NCI-H2196 treated with DMSO at 0.1 percent for 48 hours (cell line): ENCODE data around the gene ADRA1B.
"Not testable (repeated sequence)": the region's sequence is repeated elsewhere in the genome, so short reads cannot be mapped to it uniquely, and the experiment has no call there.

Source experiments
- DNase-seq: peaks from one replicate; lab custom pipeline; 2025; ENCODE audit not compliant: unreplicated experiment; lab: John Stamatoyannopoulos, UW

Gene ADRA1B

DNA sequence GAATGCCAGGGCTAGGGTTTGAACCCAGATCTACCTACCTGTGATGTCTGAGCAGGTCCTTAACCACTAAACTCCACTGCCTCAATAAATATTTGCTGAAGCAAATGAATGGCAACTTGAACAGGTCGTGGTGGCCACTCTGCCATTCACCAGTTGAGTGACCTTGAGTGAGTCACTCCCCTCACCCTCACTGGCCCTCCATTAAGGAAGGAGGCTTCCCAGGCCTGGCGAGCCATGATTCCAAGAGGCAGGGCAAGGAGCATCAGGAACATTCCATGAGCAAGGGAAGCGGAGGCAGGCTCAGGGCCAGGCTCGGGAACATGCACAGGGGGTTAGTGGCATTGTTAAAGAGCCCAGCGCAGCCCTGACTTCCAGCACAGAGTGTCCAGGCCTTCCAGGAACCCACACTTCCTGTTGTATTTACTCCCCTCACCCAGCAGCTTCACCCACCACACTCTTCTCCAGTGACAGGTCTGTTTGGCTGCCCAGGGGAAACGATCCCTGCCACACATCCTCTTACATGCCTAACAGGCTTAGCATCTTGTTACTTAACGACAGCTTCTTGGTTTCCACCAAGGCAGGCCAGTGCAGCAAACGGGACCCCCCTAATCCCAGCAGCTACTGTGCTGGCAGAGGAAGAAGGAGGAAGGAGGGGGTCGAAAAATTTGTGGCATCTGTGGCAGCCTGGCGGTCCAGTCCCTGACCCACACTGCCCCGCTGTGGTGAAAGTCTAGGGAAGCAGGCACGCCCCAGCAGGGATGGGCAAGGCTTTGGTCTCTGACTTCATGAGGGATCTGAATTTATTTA lies 49.0 kb downstream of the ADRA1B start:
- DNase-seq = no peak

DNA sequence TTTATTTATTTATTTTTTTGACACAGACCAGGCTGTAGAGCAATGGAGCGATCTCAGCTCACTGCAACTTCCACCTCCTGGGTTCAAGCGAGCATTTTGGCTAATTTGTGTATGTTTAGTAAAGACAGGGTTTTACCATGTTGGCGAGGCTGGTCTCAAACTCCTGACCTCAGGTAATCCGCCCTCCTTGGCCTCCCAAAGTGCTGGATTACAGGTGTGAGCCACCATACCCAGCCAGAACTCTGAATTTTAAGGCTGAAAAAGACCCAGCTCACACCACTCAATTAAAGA lies 49.5 kb downstream of the ADRA1B start:
- not testable (repeated sequence) for DNase-seq

DNA sequence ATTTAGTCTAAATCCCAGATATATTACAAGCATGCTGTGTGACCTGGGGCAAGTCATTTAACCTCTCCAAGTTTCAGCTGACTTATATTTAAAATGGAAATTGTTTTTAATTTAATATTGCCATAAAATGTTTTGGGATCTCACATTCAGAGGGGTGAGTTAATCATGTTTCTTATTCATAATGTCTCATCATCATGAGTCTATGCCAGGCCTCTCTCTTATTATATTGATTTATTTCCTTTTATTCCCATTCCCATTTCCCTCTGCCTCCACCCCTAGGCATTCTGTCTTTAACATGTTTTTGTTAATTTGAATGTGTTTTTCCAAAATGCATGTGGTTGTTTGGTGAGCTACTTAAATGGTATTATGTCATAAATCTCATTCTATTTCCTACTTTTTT lies 53.7 kb downstream of the ADRA1B start:
- DNase-seq = no peak

DNA sequence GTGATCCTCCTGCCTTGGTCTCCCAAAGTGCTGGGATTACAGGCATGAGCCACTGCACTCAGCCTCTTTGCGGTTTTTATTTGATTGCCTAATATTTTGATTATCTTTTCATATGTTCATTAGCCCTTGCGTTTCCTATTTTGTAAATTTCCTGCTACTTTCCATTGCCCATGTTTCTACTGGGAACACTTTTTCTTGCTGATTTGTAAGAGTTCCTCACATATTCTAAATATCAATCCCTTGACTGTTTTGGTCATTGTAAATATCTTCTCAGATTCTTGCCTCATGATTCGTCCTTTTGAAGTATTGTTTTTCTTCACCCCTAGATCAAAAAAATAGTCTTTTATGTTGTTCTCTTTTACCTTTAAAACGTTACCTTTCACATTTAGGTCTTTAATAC lies 54.8 kb downstream of the ADRA1B start:
- no peak for DNase-seq

DNA sequence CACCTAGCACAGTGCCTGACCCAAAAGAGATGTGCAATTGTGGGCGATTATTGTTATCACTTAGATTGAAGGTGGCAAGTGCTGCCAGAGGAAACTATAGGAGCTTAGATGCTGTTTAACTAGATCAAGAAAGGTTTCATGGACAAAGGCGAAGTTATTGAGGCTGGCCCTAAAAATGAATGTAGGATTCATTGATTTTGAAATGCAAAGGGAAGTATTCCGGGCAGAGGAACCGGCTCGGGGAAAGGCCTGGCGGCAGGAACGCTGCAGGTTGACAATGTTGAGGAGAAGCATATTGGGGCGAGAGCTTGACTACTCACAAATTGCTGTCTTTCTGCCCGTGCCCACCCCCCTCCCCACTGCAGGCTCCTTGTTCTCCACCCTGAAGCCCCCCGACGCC lies 55.2 kb downstream of the ADRA1B start:
- no peak for DNase-seq

DNA sequence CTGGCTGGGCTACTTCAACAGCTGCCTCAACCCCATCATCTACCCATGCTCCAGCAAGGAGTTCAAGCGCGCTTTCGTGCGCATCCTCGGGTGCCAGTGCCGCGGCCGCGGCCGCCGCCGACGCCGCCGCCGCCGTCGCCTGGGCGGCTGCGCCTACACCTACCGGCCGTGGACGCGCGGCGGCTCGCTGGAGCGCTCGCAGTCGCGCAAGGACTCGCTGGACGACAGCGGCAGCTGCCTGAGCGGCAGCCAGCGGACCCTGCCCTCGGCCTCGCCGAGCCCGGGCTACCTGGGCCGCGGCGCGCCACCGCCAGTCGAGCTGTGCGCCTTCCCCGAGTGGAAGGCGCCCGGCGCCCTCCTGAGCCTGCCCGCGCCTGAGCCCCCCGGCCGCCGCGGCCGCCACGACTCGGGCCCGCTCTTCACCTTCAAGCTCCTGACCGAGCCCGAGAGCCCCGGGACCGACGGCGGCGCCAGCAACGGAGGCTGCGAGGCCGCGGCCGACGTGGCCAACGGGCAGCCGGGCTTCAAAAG lies 55.7 kb downstream of the ADRA1B start:
- DNase-seq = no peak

DNA sequence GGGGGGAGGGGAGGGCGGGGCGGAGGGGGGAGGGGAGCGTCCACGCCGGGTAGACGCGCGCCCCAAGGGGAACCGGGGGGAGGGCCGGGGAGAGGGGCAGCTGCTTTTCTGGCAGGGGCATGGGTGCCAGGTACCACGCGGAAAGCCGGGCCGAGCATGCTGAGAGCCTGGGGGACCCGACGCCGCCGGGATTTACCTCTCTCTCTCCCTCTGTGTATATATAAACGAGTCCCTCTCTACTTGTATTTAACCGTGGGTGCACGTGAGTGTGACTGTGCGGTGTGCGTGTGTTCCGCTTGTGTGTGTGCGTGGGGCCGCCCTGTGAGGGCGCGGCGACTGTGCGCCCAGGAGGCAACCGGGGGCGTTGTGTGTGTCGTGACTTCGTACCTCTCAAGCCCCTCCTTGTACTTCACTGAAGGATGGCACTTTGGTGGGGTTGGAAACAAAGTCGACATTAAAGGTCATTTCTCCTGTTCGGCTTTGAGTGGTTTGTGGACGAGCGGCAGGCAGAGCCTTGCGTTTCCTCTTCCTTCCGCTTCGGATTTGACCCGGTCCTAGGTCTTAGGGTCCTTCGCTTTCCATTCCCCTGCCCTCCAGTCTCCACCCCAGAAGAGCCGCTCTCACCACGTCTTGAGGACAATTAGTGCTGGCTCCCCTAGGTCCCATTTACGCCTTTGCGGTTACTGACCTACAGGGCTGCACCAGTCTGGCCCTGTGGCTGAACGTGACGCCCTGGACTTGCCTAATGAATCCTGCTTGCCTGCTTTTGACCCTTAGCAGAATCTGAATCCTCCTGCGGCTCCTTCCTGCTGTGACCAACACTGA lies 56.5 kb downstream of the ADRA1B start:
- DNase-seq = no peak

DNA sequence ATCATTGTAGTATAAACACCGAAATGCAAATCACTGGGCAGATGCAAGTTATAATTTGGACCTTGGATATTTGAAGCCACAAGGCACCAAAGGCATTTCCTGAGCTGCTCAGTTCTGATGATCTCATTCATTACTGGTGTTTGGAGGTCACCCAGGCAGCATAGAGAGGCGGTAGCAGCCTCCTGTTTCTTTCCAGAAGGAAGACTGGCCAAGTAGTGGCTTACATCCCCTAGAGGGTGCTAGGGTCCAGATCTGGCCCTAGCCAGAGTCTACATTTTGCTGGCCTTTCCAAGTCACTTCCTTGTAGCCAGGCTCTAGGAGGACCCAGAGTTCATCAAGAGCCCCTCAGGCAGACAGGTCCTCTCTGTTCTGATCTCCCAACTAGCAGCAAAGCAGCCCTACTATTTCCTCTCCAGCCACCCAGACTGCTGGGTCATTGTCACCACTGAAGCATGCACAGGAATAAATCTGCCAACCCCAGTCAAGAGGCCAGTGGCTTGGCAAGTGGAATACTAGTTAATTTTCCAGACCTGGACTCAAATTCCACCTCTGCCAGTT lies 59.3 kb downstream of the ADRA1B start:
- no peak for DNase-seq

DNA sequence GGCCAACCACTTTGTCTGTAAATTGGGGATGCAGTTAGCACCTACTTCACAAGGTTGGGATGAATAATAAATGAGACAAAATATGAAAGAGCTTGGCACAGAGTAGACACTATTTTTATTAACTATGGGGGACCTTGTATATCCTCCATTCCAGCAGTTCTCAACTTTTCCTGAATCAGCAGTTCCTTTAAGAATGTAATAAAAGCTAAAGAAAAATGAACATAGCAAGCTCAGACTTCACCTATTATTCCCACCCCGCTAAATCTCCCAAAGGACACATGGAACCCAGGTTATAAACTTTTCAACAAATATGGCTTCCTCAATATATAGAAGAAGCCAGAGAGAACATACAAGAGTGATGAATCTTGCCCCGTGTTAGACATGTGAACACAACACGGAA lies 60.6 kb downstream of the ADRA1B start:
- no peak for DNase-seq

DNA sequence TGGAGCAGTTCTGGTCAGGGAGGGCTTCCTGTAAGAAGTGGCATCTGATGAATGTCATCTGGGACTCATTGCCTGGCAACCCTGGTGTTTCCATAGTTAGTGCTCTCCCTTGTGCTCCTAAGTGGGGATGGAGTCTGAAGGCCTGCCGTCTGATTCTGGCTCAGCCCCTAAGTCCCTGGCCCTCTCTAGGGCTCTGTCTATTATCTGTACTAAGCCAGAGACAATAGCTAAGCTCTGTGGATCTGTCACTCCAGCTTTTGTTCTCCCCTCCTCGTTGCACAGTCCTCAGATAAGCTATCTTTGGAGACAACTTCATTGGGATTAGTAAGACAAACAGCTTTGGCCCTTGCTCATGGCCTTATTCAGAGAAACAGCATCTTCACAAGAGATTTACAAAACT lies 62.1 kb downstream of the ADRA1B start:
- DNase-seq = no peak

DNA sequence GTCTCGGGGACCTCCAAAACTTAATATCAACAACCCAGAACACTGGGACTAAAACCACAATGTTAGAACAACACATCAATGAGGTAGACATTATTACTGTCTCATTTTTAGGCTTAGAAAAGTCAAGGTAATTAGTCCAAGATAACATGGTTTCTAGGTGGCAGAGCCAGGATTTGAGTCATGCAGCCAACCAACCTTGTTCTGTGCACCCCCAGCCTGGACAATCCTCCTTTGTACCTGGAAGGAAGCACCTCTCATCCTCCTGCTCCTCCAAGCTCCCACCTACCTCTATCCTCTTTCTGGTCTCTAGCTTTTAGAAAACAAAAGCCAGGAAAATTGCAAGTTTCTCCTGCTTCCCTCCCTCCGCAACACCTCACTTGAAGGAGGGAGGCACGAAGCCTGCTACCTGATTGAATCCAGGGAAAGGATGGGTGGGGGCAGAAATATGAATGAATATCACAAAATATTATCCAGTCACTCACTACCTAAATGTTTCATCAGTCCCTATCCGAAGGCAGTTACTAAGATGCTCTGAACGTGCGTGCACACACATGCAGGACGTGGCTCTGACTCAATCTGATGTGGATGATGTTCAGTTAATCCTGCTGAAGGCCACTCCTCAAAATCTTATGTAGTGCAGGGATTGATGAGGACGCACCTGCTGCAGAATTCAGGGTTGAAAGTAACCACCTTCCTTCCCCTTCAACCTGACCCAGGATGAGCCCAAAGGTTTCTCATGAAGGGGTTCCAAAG lies 66.3 kb downstream of the ADRA1B start:
- no peak for DNase-seq

DNA sequence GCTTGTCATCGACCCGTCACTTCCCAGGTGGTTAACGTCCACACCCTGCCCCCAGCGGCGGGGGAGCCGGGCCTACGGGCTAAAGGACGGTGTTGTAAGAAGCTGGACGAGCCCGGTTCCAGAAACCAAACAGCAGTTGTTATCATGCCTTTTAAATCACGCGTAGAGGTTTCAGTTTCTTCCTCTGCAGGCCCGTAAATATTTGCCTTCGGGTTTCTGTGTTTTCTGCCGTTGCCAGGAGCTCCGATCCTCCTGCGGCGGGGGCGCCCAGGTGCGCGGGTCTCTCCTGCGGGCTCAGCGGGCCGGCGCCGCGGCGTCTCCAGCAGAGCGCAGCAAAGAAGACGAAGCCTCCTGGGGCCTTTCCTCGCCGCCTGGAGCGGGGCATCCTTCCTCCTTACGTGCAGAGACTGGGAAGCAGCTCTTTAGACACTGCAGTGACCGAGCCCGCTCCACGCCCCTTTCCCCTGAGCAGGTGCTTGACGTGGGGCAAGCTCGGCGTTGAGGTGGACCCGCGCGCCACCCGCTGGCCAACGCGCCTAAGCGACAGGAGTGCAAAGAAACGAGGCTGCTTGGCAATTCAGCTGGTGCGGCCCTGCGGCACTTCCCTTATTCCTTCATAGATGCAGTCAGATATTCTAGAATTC lies 70.9 kb downstream of the ADRA1B start:
- DNase-seq = peak; percentile 82

DNA sequence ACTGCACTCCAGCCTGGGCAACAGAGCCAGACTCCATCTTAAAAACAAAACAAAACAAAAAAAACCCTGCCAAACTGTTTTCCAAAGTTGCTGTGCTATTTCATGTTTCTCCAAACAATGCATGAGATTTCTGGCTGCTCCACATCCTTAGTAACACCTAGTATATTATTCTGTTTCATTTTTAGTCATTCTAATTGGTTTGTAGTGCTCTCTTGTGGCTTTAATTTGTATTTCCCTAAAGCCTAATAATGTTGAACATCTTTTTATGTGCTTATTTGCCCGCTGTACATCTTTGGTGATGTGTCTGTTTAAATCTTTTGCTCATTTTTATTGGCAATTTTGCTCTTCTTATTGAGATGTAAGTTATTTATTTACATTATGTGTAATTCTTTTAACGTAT lies 74.2 kb downstream of the ADRA1B start:
- DNase-seq = no peak

DNA sequence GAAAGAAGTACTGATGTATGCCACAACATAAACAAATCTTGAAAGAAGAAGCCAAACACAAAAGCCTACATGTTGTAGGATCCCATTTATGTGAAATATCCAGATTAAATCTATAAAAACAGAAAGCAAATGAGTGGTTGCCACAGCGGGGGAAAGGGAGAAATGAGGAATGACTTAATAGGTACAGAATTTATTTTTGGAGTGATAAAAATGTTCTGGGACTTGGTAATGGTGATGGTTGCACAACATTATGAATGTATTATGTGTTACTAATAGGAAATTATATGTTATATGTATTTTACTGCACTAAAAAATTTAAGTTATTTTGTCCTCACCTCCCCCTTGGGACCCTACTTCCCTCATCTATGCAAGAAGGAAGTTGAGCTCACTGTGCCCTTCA lies 76.3 kb downstream of the ADRA1B start:
- no peak for DNase-seq

DNA sequence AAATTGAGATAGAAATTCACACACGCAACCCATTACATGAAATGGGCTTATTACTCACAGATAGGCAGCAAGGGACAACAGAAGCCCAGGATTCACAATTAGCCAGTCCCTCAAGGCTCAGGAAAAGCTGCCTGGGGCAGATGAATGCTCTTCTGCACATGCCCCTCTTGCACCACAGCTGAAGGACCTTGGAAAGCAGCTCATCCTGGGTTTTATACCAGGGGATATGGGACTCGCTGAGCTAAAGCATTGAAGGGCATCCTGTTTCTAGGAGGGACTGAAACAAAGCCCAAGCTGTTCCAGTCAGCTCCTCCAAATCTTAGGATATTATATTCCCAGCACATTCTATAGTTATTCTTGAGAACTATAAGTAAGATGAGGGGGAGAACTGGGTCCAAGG lies 76.9 kb downstream of the ADRA1B start:
- DNase-seq = no peak

DNA sequence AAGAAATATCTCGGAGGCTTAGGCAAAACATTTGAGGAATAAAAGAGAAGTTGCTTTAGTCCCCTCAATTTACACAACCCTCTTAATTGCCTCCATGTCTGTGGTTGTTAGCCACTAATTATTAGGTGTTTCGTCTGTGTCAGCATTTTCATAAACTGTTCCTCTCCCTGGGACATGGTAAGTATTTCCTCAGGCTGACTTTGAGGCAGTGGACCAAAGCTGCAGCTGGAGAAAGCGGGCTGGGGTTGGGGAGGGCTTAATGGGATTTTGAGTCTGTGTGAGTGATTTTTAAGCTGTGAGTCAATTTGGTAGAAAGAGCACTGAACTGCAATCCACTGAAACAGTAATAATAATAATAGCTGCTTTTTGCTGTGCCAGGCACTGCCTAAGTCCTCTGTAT lies 79.6 kb downstream of the ADRA1B start:
- DNase-seq = no peak

DNA sequence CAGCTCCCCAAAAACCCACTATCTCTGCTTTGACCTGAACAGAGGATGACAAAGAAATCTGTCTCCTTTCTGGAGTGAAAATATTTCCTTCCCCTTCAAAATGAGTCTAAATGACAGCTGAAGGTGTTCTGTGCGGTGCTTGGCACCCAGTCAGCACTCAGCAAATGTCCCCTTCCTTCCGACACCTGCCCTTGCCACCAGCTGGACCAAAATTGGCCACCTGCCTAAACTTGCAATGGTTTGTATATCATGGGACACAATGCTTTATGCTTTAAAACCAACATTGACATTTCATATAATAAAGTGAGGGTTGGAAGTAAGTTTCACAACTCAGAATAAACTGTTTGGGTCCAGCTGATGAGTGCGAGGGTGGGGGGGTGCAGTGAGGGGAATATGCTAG lies 85.2 kb downstream of the ADRA1B start:
- no peak for DNase-seq

DNA sequence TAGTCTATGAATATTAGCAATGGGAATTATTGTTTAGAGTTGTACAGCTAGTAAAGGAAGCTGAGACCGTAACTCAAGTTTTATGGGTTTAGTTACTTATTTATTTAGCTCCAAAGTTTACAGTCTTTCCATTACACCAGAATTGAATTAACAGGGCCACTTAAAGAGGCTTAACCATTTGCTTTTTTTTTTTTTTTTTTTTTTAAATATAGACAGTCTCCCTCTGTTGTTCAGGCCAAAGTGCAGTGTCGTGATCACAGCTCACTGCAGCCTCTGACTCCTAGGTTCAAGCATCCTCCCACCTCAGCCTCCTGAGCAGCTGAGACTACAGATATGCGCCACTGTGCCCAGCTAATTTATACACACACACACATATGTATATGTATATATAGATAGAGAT lies 91.2 kb downstream of the ADRA1B start:
- no peak for DNase-seq

DNA sequence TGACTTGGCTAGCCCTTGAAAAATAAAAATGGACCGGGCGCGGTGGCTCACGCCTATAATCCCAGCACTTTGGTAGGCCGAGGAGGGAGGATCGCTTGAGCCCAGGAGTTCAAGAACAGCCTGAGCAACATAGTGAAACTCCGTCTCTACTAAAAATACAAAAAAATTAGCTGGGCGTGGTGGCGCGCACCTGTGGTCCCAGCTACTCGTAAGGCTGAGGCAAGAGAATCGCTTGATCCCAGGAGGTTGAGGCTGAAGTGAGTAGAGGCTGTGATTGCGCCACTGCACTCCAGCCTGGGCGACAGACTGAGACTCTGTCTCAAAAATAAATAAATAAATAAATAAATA lies 92.2 kb downstream of the ADRA1B start:
- not testable (repeated sequence) for DNase-seq

DNA sequence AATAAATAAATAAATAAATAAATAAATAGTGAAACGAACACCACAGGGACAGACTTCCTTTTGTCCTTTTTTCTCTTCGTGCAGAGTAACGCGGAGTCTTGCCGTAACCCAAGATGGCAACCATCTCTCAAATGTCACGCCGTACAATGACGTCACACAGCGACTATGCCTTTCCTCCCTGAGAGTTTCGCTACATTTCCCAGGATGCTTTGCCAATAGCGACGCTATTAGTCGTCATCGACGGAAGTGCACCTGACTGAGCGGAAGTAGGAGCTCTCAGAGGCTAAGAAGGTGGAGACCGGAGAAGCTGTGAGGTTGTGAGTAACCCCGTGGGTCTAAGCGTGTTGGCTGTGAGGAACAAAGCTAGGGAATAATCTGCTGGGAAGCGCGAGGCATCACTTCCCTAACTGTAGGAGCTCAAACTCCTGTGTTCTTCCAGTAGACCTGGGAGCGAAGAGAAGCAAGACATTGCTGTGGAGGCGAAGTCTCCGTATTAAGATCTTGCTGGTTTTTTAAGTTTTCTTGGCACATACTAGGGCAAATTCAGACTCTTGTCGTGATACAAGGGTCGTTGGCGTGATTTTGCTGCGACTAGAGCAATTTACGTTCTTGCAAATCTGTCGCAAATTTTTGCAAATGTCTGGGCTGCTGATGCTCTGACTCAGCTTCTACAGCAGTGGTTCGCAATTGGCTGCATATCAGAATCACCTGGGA lies 92.8 kb downstream of the ADRA1B start, which contains the start of gene TTC1:
TTC1 (plus strand) TSS at position 263 of the 714 bp plus-strand sequence. CDS start 1,390 bp downstream, outside the sequence.
- DNase-seq = peak; percentile 94
